Adrenal gland (tissue), 12 donors: ENCODE results near the gene SUFU. TPM values are rescaled to one million over a fixed set of nuclear protein-coding genes. Genes with fewer than 3 reads are reported as not detected.

ENCODE experiments used
- DNase-seq, 7 donors: peaks; one replicate each; pipeline ENCODE4 v3.0.0-alpha.2; 2019 to 2020
- H3K27ac ChIP-seq, 5 donors: fragments of 200-600 bp; sonication (generic) in 4 of 5; 1 replicate in 3 of 5; 2 replicates in 2 of 5; pipeline versions ENCODE4 v1.5.1 to v1.8.0; 2016 to 2020; ENCODE audit warnings: mild to moderate bottlenecking in 1 of 5
- H3K27me3 ChIP-seq: fragments of 200-600 bp; 2 replicates; pipeline ENCODE4 v1.8.0; 2021
- H3K36me3 ChIP-seq, 2 donors: fragments of 200-600 bp; replicated peaks in 1 of 2; 1 replicate in 1 of 2; 2 replicates in 1 of 2; pipeline versions ENCODE4 v1.5.1 to v1.8.0; 2018 to 2022
- H3K4me1 ChIP-seq, 2 donors: fragments of 200-600 bp; replicated peaks in 1 of 2; 1 replicate in 1 of 2; 2 replicates in 1 of 2; pipeline versions ENCODE4 v1.5.1 to v1.8.0; 2018 to 2021
- H3K4me3 ChIP-seq, 4 donors: fragments of 200-600 bp; sonication (generic) in 3 of 4; one replicate each; pipeline ENCODE4 v1.5.1; 2016 to 2018
- H3K9me3 ChIP-seq, 3 donors: fragments of 200-600 bp; sonication (generic) in 1 of 3; replicated peaks in 1 of 3; 1 replicate in 2 of 3; 2 replicates in 1 of 3; pipeline versions ENCODE4 v1.5.1 to v1.8.0; 2016 to 2021
- CTCF ChIP-seq, 6 experiments: fragments of 450-650 bp in 4 of 6; fragments of 200-600 bp in 2 of 6; sonication (generic) in 1 of 6; IDR thresholded peaks; 1 replicate in 5 of 6; 2 replicates in 1 of 6; pipeline versions ENCODE4 v1.5.1 to v1.8.0; 2016 to 2021; ENCODE audit warnings: antibody characterized with exemption in 6 of 6, mild to moderate bottlenecking in 2 of 6, moderate library complexity in 1 of 6
- POLR2A ChIP-seq, 2 donors: fragments of 450-650 bp; IDR thresholded peaks; one replicate each; pipeline ENCODE4 v1.6.1; 2017; ENCODE audit warnings: antibody characterized with exemption in 2 of 2, mild to moderate bottlenecking in 2 of 2, moderate library complexity in 1 of 2
- WGBS, 4 donors: extraction: QIAGEN DNeasy Blood & Tissue Kit in 2 of 4; methylation state at CpG; one replicate each; pipeline versions ENCODE4 v1.1.5 to v1.1.7; 2013 to 2017; 5-methylcytosine and 5-hydroxymethylcytosine counted together
- intact Hi-C, 2 donors: fragments of 100-400 bp; cut with DNase I; formaldehyde crosslinking; loops; one replicate each; pipeline versions ENCODE4 v1.14.1 to v1.15.0; 2022 to 2023
- polyA plus RNA-seq, 3 donors: library from polyadenylated mRNA; stranded (reverse); fragments of 200-250 nt in 2 of 3; fragments of 350-450 nt in 1 of 3; fragmentation: Illumina TruSeq in 1 of 3; extraction: RNeasy Lipid Tissue Mini Kit (QIAGEN cat#74804) in 1 of 3; gene quantifications; one replicate each; pipeline ENCODE4 v1.2.3, GENCODE V29; 2013 to 2014
- total RNA-seq, 9 donors: library from RNA; depleted of rRNA in 4 of 9; stranded (reverse); fragments of >200 nt in 4 of 9; fragments of 120-200 nt in 1 of 9; fragmentation: NEBNext Ultra II Directional in 1 of 9; extraction: Animal tissue kit (Norgen Biotek cat#: 25700) in 1 of 9; gene quantifications; one replicate each; pipeline versions ENCODE4 v1.1.0 to v1.2.4, GENCODE V29; 2013 to 2023
- donor health status: healthy with polysubstance abuse.
- donor health status: Bipolar disorder and iron deficiency.
- donor health status: DM: yes; HTN: yes; CAD: no.
- donor health status: DM: no; HTN: no; CAD: no.
- donor health status: DM: no; HTN: no; CAD: no.
- donor health status: DM: yes; HTN: yes; CAD: no.

SUFU gene
- total and polyA plus RNA-seq, 12 donors, result 4.3 to 20.2 (median 11.1) TPM

GRCh38 chr10:102535481-102536147 lies 31.8 kb downstream of the SUFU start:
- Histone ChIP-seq H3K27ac (no peak overlapping the region), H3K9me3 (no peaks in the 10 kb centered on the region), H3K4me3 (no peak overlapping the region), H3K4me1 (peaks cover 0 to 7% of the 10 kb centered on the region in 2 donors), H3K36me3 (no peaks in the 10 kb centered on the region), H3K27me3 (no peaks in the 10 kb centered on the region)
- 85 to 95% (median 90%) methylated on average over 7 of the region's 7 CpGs for WGBS, 4 donors
- DNase-seq, result no peak
- no peak for TF ChIP-seq CTCF (IDR thresholded peaks at IDR 0.05)
- TF ChIP-seq POLR2A (IDR thresholded peaks at IDR 0.05), result no peak
- intact Hi-C loops, result no loop called here

GRCh38 chr10:102537367-102537766 lies 33.6 kb downstream of the SUFU start:
- Histone ChIP-seq H3K4me1 (peaks cover 0 to 7% of the 10 kb centered on the region in 2 donors), H3K27ac (no peak overlapping the region), H3K9me3 (no peaks in the 10 kb centered on the region), H3K27me3 (no peaks in the 10 kb centered on the region), H3K4me3 (no peak overlapping the region), H3K36me3 (no peaks in the 10 kb centered on the region)
- DNase-seq, result no peak
- TF ChIP-seq CTCF (IDR thresholded peaks at IDR 0.05) (no peak), POLR2A (IDR thresholded peaks at IDR 0.05) (no peak)
- intact Hi-C loops, result no loop called here

- 90 to 99% (median 96%) methylated on average over 2 of the region's 2 CpGs for WGBS, 4 donors
- Histone ChIP-seq H3K36me3 (no peaks in the 10 kb centered on the region), H3K27ac (no peak overlapping the region), H3K4me3 (no peak overlapping the region), H3K4me1 (peaks cover 0 to 7% of the 10 kb centered on the region in 2 donors), H3K27me3 (no peaks in the 10 kb centered on the region), H3K9me3 (no peaks in the 10 kb centered on the region)
- no peak for DNase-seq
- intact Hi-C loops, result no loop called here
- no peak for TF ChIP-seq CTCF (IDR thresholded peaks at IDR 0.05)
- no peak for TF ChIP-seq POLR2A (IDR thresholded peaks at IDR 0.05)
These were observed 34.2 kb downstream of the SUFU start for GRCh38 chr10:102537948-102538347.

- no peak for TF ChIP-seq CTCF (IDR thresholded peaks at IDR 0.05)
- TF ChIP-seq POLR2A (IDR thresholded peaks at IDR 0.05), result no peak
- DNase-seq, result no peak
- Histone ChIP-seq H3K4me1 (peaks cover 0 to 7% of the 10 kb centered on the region in 2 donors), H3K4me3 (no peak overlapping the region), H3K9me3 (no peaks in the 10 kb centered on the region), H3K36me3 (no peaks in the 10 kb centered on the region), H3K27me3 (no peaks in the 10 kb centered on the region), H3K27ac (no peak overlapping the region)
- intact Hi-C loops, result no loop called here
- 85 to 97% (median 93%) methylated on average over 2 of the region's 2 CpGs for WGBS, 4 donors
These were observed 35.0 kb downstream of the SUFU start for GRCh38 chr10:102538811-102539210.
